ENCODE measurements around the gene UGP2.
"Not testable (repeated sequence)": the region's sequence is repeated elsewhere in the genome, so short reads cannot be mapped to it uniquely, and the experiment has no call there.

The UGP2 gene

DNA sequence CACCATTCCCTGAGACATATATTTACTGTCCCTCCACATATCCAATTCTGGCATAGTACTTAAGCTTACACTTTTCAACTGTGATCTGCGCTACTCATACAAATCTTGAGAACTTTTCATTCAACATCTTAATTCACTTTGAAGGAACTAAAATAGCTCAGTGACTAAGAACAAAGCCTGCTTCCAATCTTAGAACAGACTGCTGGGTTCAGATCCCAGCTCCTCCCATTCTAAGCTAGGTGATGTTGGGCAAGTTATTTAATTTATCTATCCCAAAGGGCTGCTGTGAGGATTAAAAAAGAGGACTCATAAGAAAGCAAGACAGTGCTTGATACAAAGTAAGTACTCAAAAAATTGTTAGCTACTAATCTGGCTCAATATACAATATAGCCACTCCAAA, 57.9 kb downstream of the UGP2 start:
- DNase-seq = no peak

DNA sequence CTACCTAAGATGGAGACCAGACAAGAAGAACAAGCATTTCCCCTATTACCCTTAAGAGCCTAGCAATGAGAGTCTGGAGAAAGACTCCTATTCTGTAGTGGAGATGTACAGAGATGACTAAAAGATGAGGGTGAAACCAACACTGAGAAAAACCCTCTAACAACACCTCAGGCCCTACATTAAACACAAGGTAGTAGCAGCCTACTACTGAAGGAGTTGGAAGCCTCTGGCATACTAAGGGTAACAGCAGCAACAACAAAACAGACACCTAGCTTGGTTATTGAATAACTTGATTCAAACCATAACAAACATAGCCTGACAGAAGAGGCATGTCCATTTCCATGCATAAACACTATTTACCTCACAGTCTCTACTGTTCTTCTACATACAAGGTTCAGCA, 60.5 kb downstream of the UGP2 start:
- no peak for DNase-seq

GRCh38 chr2:63903003-63903402, 61.3 kb downstream of the UGP2 start:
- DNase-seq = no peak

GRCh38 chr2:63914311-63914710, 72.6 kb downstream of the UGP2 start:
- no peak for DNase-seq

GRCh38 chr2:63926815-63927214, 85.1 kb downstream of the UGP2 start:
- no peak for DNase-seq

- DNase-seq = not testable (repeated sequence)
These were observed 90.4 kb downstream of the UGP2 start for GRCh38 chr2:63932104-63932503.

All from NCI-H748 treated with DMSO at 0.1 percent for 48 hours (cell line).